ENCODE data around the gene ZFYVE1.
"Not testable (repeated sequence)": the region's sequence is repeated elsewhere in the genome, so short reads cannot be mapped to it uniquely, and the experiment has no call there.

The ZFYVE1 gene

GRCh38 chr14:73026845-73027542, at the start of gene ZFYVE1:
TSS of gene ZFYVE1 (minus strand) at chr14:73027106. CDS start at chr14:73024508, 2,598 bp downstream.
- DNase-seq (ENCODE audit: low read depth): peak; percentile 99

- no peak for DNase-seq (ENCODE audit: low read depth)
These were observed 42.7 kb upstream of the ZFYVE1 start for GRCh38 chr14:73069585-73069984.

- peak; percentile 64 for DNase-seq (ENCODE audit: low read depth)
These were observed 32.2 kb upstream of the ZFYVE1 start for GRCh38 chr14:73058922-73059673.

- peak; percentile 99 for DNase-seq (ENCODE audit: low read depth)
These were observed 31.5 kb upstream of the ZFYVE1 start, which contains the start of gene RBM25 for GRCh38 chr14:73058224-73058921. TSS of gene RBM25 (plus strand) at chr14:73058534. CDS start at chr14:73071642, 13,108 bp downstream.

- no peak for DNase-seq (ENCODE audit: low read depth)
These were observed 31.0 kb upstream of the ZFYVE1 start for GRCh38 chr14:73057944-73058223.

- DNase-seq (ENCODE audit: low read depth): no peak
These were observed 28.3 kb upstream of the ZFYVE1 start for GRCh38 chr14:73055251-73055650.

GRCh38 chr14:73049428-73049827, 22.5 kb upstream of the ZFYVE1 start:
- peak; percentile 16 for DNase-seq (ENCODE audit: low read depth)

- DNase-seq (ENCODE audit: low read depth): no peak
These were observed 20.9 kb upstream of the ZFYVE1 start for GRCh38 chr14:73047808-73048207.

- DNase-seq (ENCODE audit: low read depth): peak; percentile 48
These were observed 10.0 kb upstream of the ZFYVE1 start for GRCh38 chr14:73036706-73037450.

GRCh38 chr14:73027984-73028383, 1.1 kb upstream of the ZFYVE1 start:
- DNase-seq (ENCODE audit: low read depth): no peak

- DNase-seq (ENCODE audit: low read depth): no peak
These were observed 640 bp upstream of the ZFYVE1 start for GRCh38 chr14:73027546-73027945.

GRCh38 chr14:73026243-73026844, 562 bp downstream of the ZFYVE1 start:
- no peak for DNase-seq (ENCODE audit: low read depth)

GRCh38 chr14:73025544-73025943, 1.4 kb downstream of the ZFYVE1 start:
- no peak for DNase-seq (ENCODE audit: low read depth)

- no peak for DNase-seq (ENCODE audit: low read depth)
These were observed 4.9 kb downstream of the ZFYVE1 start for GRCh38 chr14:73022051-73022450.

- DNase-seq (ENCODE audit: low read depth): not testable (repeated sequence)
These were observed 10.9 kb downstream of the ZFYVE1 start for GRCh38 chr14:73016011-73016410.

GRCh38 chr14:73015552-73015951, 11.4 kb downstream of the ZFYVE1 start:
- DNase-seq (ENCODE audit: low read depth): not testable (repeated sequence)

- DNase-seq (ENCODE audit: low read depth): peak; percentile 84
These were observed 12.8 kb downstream of the ZFYVE1 start for GRCh38 chr14:73014105-73014504.

GRCh38 chr14:73011189-73011588, 15.7 kb downstream of the ZFYVE1 start:
- not testable (repeated sequence) for DNase-seq (ENCODE audit: low read depth)

GRCh38 chr14:73008501-73008900, 18.4 kb downstream of the ZFYVE1 start:
- DNase-seq (ENCODE audit: low read depth): peak; percentile 38

GRCh38 chr14:73007835-73008234, 19.1 kb downstream of the ZFYVE1 start:
- DNase-seq (ENCODE audit: low read depth): no peak

- DNase-seq (ENCODE audit: low read depth): not testable (repeated sequence)
These were observed 22.3 kb downstream of the ZFYVE1 start for GRCh38 chr14:73004641-73005040.

GRCh38 chr14:73003681-73004080, 23.2 kb downstream of the ZFYVE1 start:
- no peak for DNase-seq (ENCODE audit: low read depth)
